Neural progenitor cell (in vitro differentiated cells): ENCODE results near the gene RGPD3. TPM values are rescaled to one million over a fixed set of nuclear protein-coding genes. Genes with fewer than 3 reads are reported as not detected.
"Not testable (repeated sequence)": the region's sequence is repeated elsewhere in the genome, so short reads cannot be mapped to it uniquely, and the experiment has no call there.

Experiments used
- DNase-seq: peaks from one replicate; pipeline ENCODE4 v3.0.0-alpha.2; 2016; ENCODE audit warnings: low spot score
- H2AFZ ChIP-seq: fragments of 200-600 bp; sonication (generic); replicated peaks from 2 replicates; pipeline ENCODE4 v1.6.1; 2016; ENCODE audit warnings: antibody characterized with exemption
- H3F3A ChIP-seq: fragments of 200-600 bp; sonication (generic); 2 replicates; pipeline ENCODE4 v1.6.1; 2016; ENCODE audit warnings: antibody characterized with exemption, low read depth
- H3K27ac ChIP-seq: fragments of 200-600 bp; sonication (generic); 2 replicates; pipeline ENCODE4 v1.5.1; 2016; ENCODE audit warnings: mild to moderate bottlenecking
- H3K27me3 ChIP-seq: fragments of 200-600 bp; sonication (generic); 2 replicates; pipeline ENCODE4 v1.6.1; 2016; ENCODE audit warnings: mild to moderate bottlenecking, moderate library complexity
- H3K36me3 ChIP-seq: fragments of 200-600 bp; sonication (generic); 2 replicates; pipeline ENCODE4 v1.5.1; 2016
- H3K4me1 ChIP-seq: fragments of 200-600 bp; sonication (generic); 2 replicates; pipeline ENCODE4 v1.6.1; 2016; ENCODE audit warnings: mixed run types
- H3K4me2 ChIP-seq: fragments of 200-600 bp; sonication (generic); 2 replicates; pipeline ENCODE4 v1.6.1; 2016
- H3K4me3 ChIP-seq: fragments of 200-600 bp; sonication (generic); 2 replicates; pipeline ENCODE4 v1.5.1; 2016
- H3K79me2 ChIP-seq: fragments of 200-600 bp; sonication (generic); 2 replicates; pipeline ENCODE4 v1.6.1; 2016; ENCODE audit warnings: low read depth
- H3K9ac ChIP-seq: fragments of 200-600 bp; sonication (generic); 2 replicates; pipeline ENCODE4 v1.6.1; 2016
- H3K9me3 ChIP-seq: fragments of 200-600 bp; sonication (generic); 2 replicates; pipeline ENCODE4 v1.5.1; 2016; ENCODE audit warnings: low read depth
- H4K20me1 ChIP-seq: fragments of 200-600 bp; sonication (generic); 2 replicates; pipeline ENCODE4 v1.6.1; 2016; ENCODE audit warnings: low read depth
- H3K27ac Mint-ChIP-seq: 3 replicates; pipeline ENCODE4 v1.8.0; 2021; ENCODE audit warnings: mixed read lengths
- H3K27me3 Mint-ChIP-seq: 2 replicates; pipeline ENCODE4 v1.8.0; 2022; ENCODE audit warnings: low read depth, mild to moderate bottlenecking, inconsistent platforms, moderate library complexity, mixed read lengths; ENCODE audit not compliant: insufficient read depth
- H3K36me3 Mint-ChIP-seq: 3 replicates; pipeline ENCODE4 v1.8.0; 2021; ENCODE audit warnings: mixed read lengths
- H3K4me1 Mint-ChIP-seq: 3 replicates; pipeline ENCODE4 v1.8.0; 2021; ENCODE audit warnings: mixed read lengths
- H3K4me3 Mint-ChIP-seq: 3 replicates; pipeline ENCODE4 v1.8.0; 2021; ENCODE audit warnings: mild to moderate bottlenecking, moderate library complexity, mixed read lengths
- H3K9me3 Mint-ChIP-seq: 3 replicates; pipeline ENCODE4 v1.8.0; 2020; ENCODE audit warnings: mixed read lengths
- CTCF ChIP-seq: fragments of 200-600 bp; sonication (generic); IDR thresholded peaks from 2 replicates; pipeline ENCODE4 v1.5.1; 2017; ENCODE audit warnings: antibody characterized with exemption, mild to moderate bottlenecking
- EZH2phosphoT487 ChIP-seq: fragments of 200-600 bp; sonication (generic); IDR thresholded peaks from 2 replicates; pipeline ENCODE4 v1.6.1; 2017; ENCODE audit warnings: antibody characterized with exemption
- total RNA-seq: library from RNA; depleted of rRNA; stranded (reverse); fragments of >200 nt; gene quantifications from 2 replicates; pipeline ENCODE4 v1.2.3, GENCODE V29; 2015; ENCODE audit warnings: low replicate concordance

Gene RGPD3
- total RNA-seq, 1 donor from 2014 or later = 0.07 TPM

- not testable (repeated sequence) for H3K4me3 Mint-ChIP-seq, H3K27ac ChIP-seq, H3K9ac ChIP-seq, H3K4me1 ChIP-seq, H3K9me3 ChIP-seq, H3K79me2 ChIP-seq, H3K27me3 Mint-ChIP-seq, H3K9me3 Mint-ChIP-seq, H2AFZ ChIP-seq, H4K20me1 ChIP-seq, H3K27ac Mint-ChIP-seq, H3K36me3 Mint-ChIP-seq, H3K36me3 ChIP-seq, H3K4me1 Mint-ChIP-seq, H3F3A ChIP-seq
- H3K27me3 ChIP-seq = peaks cover 31% of the 10 kb centered on the region
- peak within 1 kb of the TSS; percentile 38 for H3K4me3 ChIP-seq
- peak within 1 kb of the TSS; percentile 78 for H3K4me2 ChIP-seq
- peak; percentile 4 for DNase-seq
- TF ChIP-seq EZH2phosphoT487 = peak; percentile 27
These were observed 18.6 kb upstream of the RGPD3 start, which contains the start of gene CD8B2 for GRCh38 chr2:106486551-106487385. Gene CD8B2 (plus strand): TSS chr2:106487364. CDS start chr2:106487427, 63 bp downstream.

- not testable (repeated sequence) for H3K4me1 Mint-ChIP-seq, H3K4me3 Mint-ChIP-seq, DNase-seq, H3K79me2 ChIP-seq, H3K36me3 ChIP-seq, H3K4me2 ChIP-seq, H3K9ac ChIP-seq, H3K9me3 Mint-ChIP-seq, H3K27me3 Mint-ChIP-seq, H3K9me3 ChIP-seq, H3K4me1 ChIP-seq, H3F3A ChIP-seq, H4K20me1 ChIP-seq, H3K27me3 ChIP-seq, H3K4me3 ChIP-seq, H3K27ac ChIP-seq, H3K27ac Mint-ChIP-seq, H3K36me3 Mint-ChIP-seq, H2AFZ ChIP-seq
These were observed 11.3 kb upstream of the RGPD3 start for GRCh38 chr2:106479563-106479962.

GRCh38 chr2:106477647-106478046, 9.4 kb upstream of the RGPD3 start:
- not testable (repeated sequence) for H3K36me3 Mint-ChIP-seq, H3K4me2 ChIP-seq, H3K36me3 ChIP-seq, H3K4me3 ChIP-seq, H3K4me1 Mint-ChIP-seq, H3K4me1 ChIP-seq, H3K27me3 ChIP-seq, H3F3A ChIP-seq, DNase-seq, H3K27me3 Mint-ChIP-seq, H3K4me3 Mint-ChIP-seq, H3K9me3 Mint-ChIP-seq, H3K9ac ChIP-seq, H3K9me3 ChIP-seq, H3K27ac Mint-ChIP-seq, H3K27ac ChIP-seq, H2AFZ ChIP-seq, H4K20me1 ChIP-seq, H3K79me2 ChIP-seq

- not testable (repeated sequence) for H3K4me3 Mint-ChIP-seq, H3K27ac Mint-ChIP-seq, H3K9me3 ChIP-seq, H3K4me1 Mint-ChIP-seq, H3K9me3 Mint-ChIP-seq, H3K36me3 ChIP-seq, H2AFZ ChIP-seq, H3F3A ChIP-seq, H3K4me3 ChIP-seq, H3K36me3 Mint-ChIP-seq, H3K9ac ChIP-seq, H3K27me3 ChIP-seq, H3K4me2 ChIP-seq, H3K79me2 ChIP-seq, H3K27ac ChIP-seq, H4K20me1 ChIP-seq, H3K27me3 Mint-ChIP-seq, H3K4me1 ChIP-seq, DNase-seq
- TF ChIP-seq CTCF = peak; percentile 43
These were observed 2.4 kb upstream of the RGPD3 start for GRCh38 chr2:106470658-106471057.

GRCh38 chr2:106467516-106467915, 697 bp downstream of the RGPD3 start:
- not testable (repeated sequence) for H3F3A ChIP-seq, H3K36me3 ChIP-seq, H3K4me2 ChIP-seq, H3K4me1 Mint-ChIP-seq, H3K4me1 ChIP-seq, H2AFZ ChIP-seq, H3K27ac Mint-ChIP-seq, H4K20me1 ChIP-seq, H3K79me2 ChIP-seq, H3K9ac ChIP-seq, H3K27ac ChIP-seq, H3K27me3 Mint-ChIP-seq, DNase-seq, H3K36me3 Mint-ChIP-seq, H3K4me3 ChIP-seq, H3K9me3 ChIP-seq, H3K9me3 Mint-ChIP-seq, H3K27me3 ChIP-seq, H3K4me3 Mint-ChIP-seq
